GM23338 (cell line): Measurements from ENCODE around the gene ZNF808. TPM values are rescaled to one million over a fixed set of nuclear protein-coding genes. Genes with fewer than 3 reads are reported as not detected.
A peak's percentile ranks its signal among the peaks of the same experiment; 100 is the strongest.
"Not testable (repeated sequence)": the region's sequence is repeated elsewhere in the genome, so short reads cannot be mapped to it uniquely, and the experiment has no call there.

Experiments used
- ATAC-seq: fragments of 200-7000 bp; cut with Tn5 transposase; 3 replicates; pipeline ENCODE4 v1.9.1; 2020
- DNase-seq: peaks from one replicate; pipeline ENCODE4 v3.0.0-alpha.2; 2015; ENCODE audit warnings: low spot score
- H2AFZ ChIP-seq: fragments of 200-600 bp; sonication (generic); 2 replicates; pipeline ENCODE4 v1.8.0; 2016; ENCODE audit warnings: antibody characterized with exemption, mild to moderate bottlenecking, moderate library complexity
- H3F3A ChIP-seq: fragments of 200-600 bp; sonication (generic); replicated peaks from 2 replicates; pipeline ENCODE4 v1.8.0; 2017; ENCODE audit warnings: antibody characterized with exemption, mixed run types, low read depth
- H3K27ac ChIP-seq: fragments of 200-600 bp; sonication (generic); 2 replicates; pipeline ENCODE4 v1.6.1; 2016; ENCODE audit warnings: low read depth
- H3K27me3 ChIP-seq: fragments of 200-600 bp; sonication (generic); 2 replicates; pipeline ENCODE4 v1.8.0; 2016; ENCODE audit warnings: mild to moderate bottlenecking, mixed run types, moderate library complexity; ENCODE audit not compliant: insufficient read depth
- H3K36me3 ChIP-seq: fragments of 200-600 bp; sonication (generic); 2 replicates; pipeline ENCODE4 v1.8.0; 2016; ENCODE audit warnings: mild to moderate bottlenecking; ENCODE audit not compliant: insufficient read depth
- H3K4me1 ChIP-seq: fragments of 200-600 bp; sonication (generic); 2 replicates; pipeline ENCODE4 v1.8.0; 2016; ENCODE audit warnings: mild to moderate bottlenecking, moderate library complexity; ENCODE audit not compliant: insufficient read depth
- H3K4me2 ChIP-seq: fragments of 200-600 bp; sonication (generic); 2 replicates; pipeline ENCODE4 v1.7.1; 2017; ENCODE audit warnings: mixed run types
- H3K4me3 ChIP-seq: fragments of 200-600 bp; sonication (generic); 2 replicates; pipeline ENCODE4 v1.6.1; 2016; ENCODE audit warnings: mixed run types
- H3K79me2 ChIP-seq: fragments of 200-600 bp; sonication (generic); replicated peaks from 2 replicates; pipeline ENCODE4 v1.8.0; 2017; ENCODE audit warnings: mild to moderate bottlenecking; ENCODE audit not compliant: insufficient read depth
- H3K9me2 ChIP-seq: fragments of 200-600 bp; sonication (generic); 2 replicates; pipeline ENCODE4 v1.8.0; 2017; ENCODE audit not compliant: insufficient read depth
- H4K20me1 ChIP-seq: fragments of 200-600 bp; sonication (generic); replicated peaks from 2 replicates; pipeline ENCODE4 v1.8.0; 2017; ENCODE audit warnings: mild to moderate bottlenecking; ENCODE audit not compliant: insufficient read depth
- H3K27ac Mint-ChIP-seq: 2 replicates; pipeline ENCODE4 v1.8.0; 2020; ENCODE audit warnings: inconsistent platforms, mild to moderate bottlenecking, moderate library complexity, mixed read lengths
- H3K27me3 Mint-ChIP-seq: 3 replicates; pipeline ENCODE4 v1.8.0; 2022; ENCODE audit warnings: low read depth, mild to moderate bottlenecking, moderate library complexity, mixed read lengths, inconsistent platforms; ENCODE audit not compliant: insufficient read depth, poor library complexity
- H3K36me3 Mint-ChIP-seq: 3 replicates; pipeline ENCODE4 v1.8.0; 2021; ENCODE audit warnings: low read depth, mild to moderate bottlenecking, inconsistent platforms, moderate library complexity, mixed read lengths
- H3K4me1 Mint-ChIP-seq: 3 replicates; pipeline ENCODE4 v1.8.0; 2020; ENCODE audit warnings: mild to moderate bottlenecking, inconsistent platforms, mixed read lengths
- H3K4me3 Mint-ChIP-seq: 3 replicates; pipeline ENCODE4 v1.8.0; 2021; ENCODE audit warnings: moderate library complexity, mild to moderate bottlenecking, inconsistent platforms, mixed read lengths
- H3K9me3 Mint-ChIP-seq: 3 replicates; pipeline ENCODE4 v1.8.0; 2020; ENCODE audit warnings: moderate library complexity, mild to moderate bottlenecking, inconsistent platforms, mixed read lengths
- CREB1 ChIP-seq: fragments of 250-450 bp; sonication (Bioruptor Pico); IDR thresholded peaks from 2 replicates; pipeline ENCODE4 v1.5.0; 2020; ENCODE audit warnings: low read depth, mild to moderate bottlenecking, moderate library complexity
- EZH2phosphoT487 ChIP-seq: fragments of 200-600 bp; sonication (generic); IDR thresholded peaks from one replicate; pipeline ENCODE4 v1.8.1; 2018; ENCODE audit warnings: antibody characterized with exemption; ENCODE audit not compliant: unreplicated experiment
- JUNB ChIP-seq: IDR thresholded peaks from one replicate; pipeline ENCODE4 v1.6.1; 2016; ENCODE audit warnings: antibody characterized with exemption; ENCODE audit not compliant: unreplicated experiment
- NANOG ChIP-seq: IDR thresholded peaks from 2 replicates; pipeline ENCODE4 v1.6.1; 2016; ENCODE audit warnings: antibody characterized with exemption, borderline replicate concordance
- POLR2AphosphoS5 ChIP-seq: IDR thresholded peaks from 2 replicates; pipeline ENCODE4 v1.6.1; 2016; ENCODE audit warnings: antibody characterized with exemption, low read depth
- STAT1 ChIP-seq: IDR thresholded peaks from one replicate; pipeline ENCODE4 v1.6.1; 2016; ENCODE audit warnings: antibody characterized with exemption; ENCODE audit not compliant: unreplicated experiment
- ZNF331 ChIP-seq: fragments of 250-450 bp; sonication (Bioruptor Pico); IDR thresholded peaks from 2 replicates; pipeline ENCODE4 v1.5.0; 2020; ENCODE audit warnings: low read depth, mild to moderate bottlenecking, moderate library complexity
- long read RNA-seq: library from polyadenylated mRNA; unstranded; transcript quantifications from one replicate; pipeline ENCODE4 v2.0.0, GENCODE V29; 2020; ENCODE audit not compliant: unreplicated experiment
- polyA plus RNA-seq: library from polyadenylated mRNA; unstranded; fragments of >200 nt; fragmentation: Nextera tagmentation; extraction: Ambion mirVana; gene quantifications from 2 replicates; pipeline ENCODE4 v1.2.1, GENCODE V29; 2016
- total RNA-seq: library from RNA; depleted of rRNA; stranded (reverse); fragments of >200 nt; shearing (Covaris generic); gene quantifications from 2 replicates; pipeline ENCODE4 v1.2.3, GENCODE V29; 2014; rRNA removed
- TF ChIP-seq, protein P1 (sequence below): IDR thresholded peaks from 2 replicates; pipeline ENCODE4 v1.6.1; 2016; ENCODE audit warnings: antibody characterized with exemption
- TF ChIP-seq, protein P2 (sequence below), 2 experiments: fragments of 200-600 bp in 1 of 2; sonication (generic) in 1 of 2; conservative IDR thresholded peaks; 2 replicates each; pipeline versions ENCODE4 v1.5.1 to v1.6.1; 2016 to 2017; ENCODE audit warnings: antibody characterized with exemption in 2 of 2, low read depth in 2 of 2, mild to moderate bottlenecking in 2 of 2, moderate library complexity in 1 of 2

ZNF808 gene
- total RNA-seq (27.1 and 32.1 TPM in 2 replicates), polyA plus RNA-seq (7.0 and 10.5 TPM in 2 replicates)
- long read RNA-seq, result 0 reads

DNA sequence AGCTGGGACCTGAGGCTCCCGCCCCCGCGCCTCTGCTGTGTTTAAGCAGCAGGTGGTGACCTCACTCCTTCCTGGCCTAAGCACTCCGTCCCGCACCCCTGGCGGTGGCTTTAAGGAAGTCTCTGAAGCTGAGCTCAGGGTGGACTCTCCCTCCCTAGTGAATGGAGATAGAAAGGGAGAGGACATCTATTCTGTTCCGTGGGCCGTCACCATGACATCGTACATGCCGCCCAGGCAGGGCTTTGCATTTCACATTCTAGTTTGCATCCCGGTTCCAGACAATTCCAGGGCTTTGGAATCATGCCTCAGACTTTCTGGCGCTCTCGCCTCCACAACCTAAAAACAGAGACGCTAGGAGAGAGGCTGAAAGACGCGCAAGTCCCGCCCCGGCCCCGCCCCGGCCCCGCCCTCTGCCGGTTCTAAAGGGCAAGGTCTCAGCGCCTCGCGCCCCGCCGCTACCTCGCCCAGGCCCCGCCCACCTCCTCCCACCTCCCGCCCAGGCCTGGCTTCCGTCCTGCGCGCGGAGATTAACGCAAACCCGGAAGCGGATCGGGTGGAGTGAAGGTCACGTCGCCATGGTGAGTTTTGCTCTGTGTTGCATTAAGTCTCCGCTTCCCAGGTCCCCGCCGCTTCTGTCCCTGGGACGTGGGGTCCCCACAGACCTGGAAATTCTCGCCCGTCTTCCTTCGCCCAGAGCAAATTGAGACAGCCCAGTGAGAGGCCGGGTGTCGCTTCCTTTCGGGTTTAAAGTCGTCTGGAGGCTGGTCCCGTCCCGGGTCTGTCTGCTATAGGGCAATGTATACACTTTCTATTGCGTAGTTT is at the start of gene ZNF808:
ZNF808 (plus strand) TSS at position 535 of the 822 bp plus-strand sequence. CDS start 15,617 bp downstream, outside the sequence.
- ATAC-seq, result peak; percentile 91
- H3K27me3 Mint-ChIP-seq, result peaks cover 11% of the 10 kb centered on the region

DNA sequence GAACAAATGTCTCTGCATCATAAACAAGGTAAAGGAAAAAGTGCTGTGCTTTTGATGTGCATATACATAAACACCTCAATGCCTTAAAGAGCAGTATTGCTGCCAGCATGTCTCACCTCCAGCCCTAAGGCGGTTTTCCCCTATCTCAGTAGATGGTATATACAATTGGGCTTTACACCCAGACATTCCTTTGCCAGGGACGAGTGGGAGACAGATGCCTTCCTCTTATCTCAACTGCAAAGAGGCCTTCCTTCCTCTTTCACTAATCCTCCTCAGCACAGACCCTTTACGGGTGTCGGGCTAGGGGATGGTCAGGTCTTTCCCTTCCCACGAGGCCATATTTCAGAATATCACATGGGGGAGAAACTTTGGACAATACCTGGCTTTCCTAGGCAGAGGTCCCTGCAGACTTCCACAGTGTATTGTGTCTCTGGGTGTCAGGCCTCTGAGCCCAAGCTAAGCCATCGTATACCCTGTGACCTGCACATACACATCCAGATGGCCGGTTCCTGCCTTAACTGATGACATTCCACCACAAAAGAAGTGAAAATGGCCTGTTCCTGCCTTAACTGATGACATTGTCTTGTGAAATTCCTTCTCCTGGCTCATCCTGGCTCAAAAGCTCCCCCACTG is 43.2 kb upstream of the ZNF808 start:
- not testable (repeated sequence) for ATAC-seq, H3K9me2 ChIP-seq, H3K27ac Mint-ChIP-seq, H3K4me3 ChIP-seq, H3K36me3 ChIP-seq, H3K79me2 ChIP-seq, H4K20me1 ChIP-seq, H3K4me3 Mint-ChIP-seq, H2AFZ ChIP-seq, H3K27me3 ChIP-seq
- Mint-ChIP-seq H3K27me3 (peaks cover 12% of the 10 kb centered on the region), H3K4me1 (peaks cover 18% of the 10 kb centered on the region), H3K9me3 (peaks cover 76% of the 10 kb centered on the region), H3K36me3 (peaks cover 22% of the 10 kb centered on the region)
- peaks cover 34% of the 10 kb centered on the region for H3K4me1 ChIP-seq
- H3K4me2 ChIP-seq, result 0 out of 2 replicates have a peak overlapping the region, but pooled peaks have one; percentile 62
- DNase-seq, result peak; percentile 24
- peaks cover 13% of the 10 kb centered on the region; the same call in 1 of the 2 replicates for H3F3A ChIP-seq
- peak overlapping the region; percentile 100 for H3K27ac ChIP-seq

More for the DNA sequence above, at the start of gene ZNF808:
- peaks cover 4% of the 10 kb centered on the region for H3F3A ChIP-seq
- H3K27me3 ChIP-seq, result no peaks in the 10 kb centered on the region
- H3K36me3 ChIP-seq, result no peaks in the 10 kb centered on the region
- peak; percentile 98 for DNase-seq
- no peaks in the 10 kb centered on the region; the same call in 1 of the 2 replicates for H4K20me1 ChIP-seq
- H3K79me2 ChIP-seq, result peaks cover 14% of the 10 kb centered on the region; the same call in 1 of the 2 replicates
- H3K27ac ChIP-seq, result peak within 1 kb of the TSS; percentile 92
- Mint-ChIP-seq H3K36me3 (no peaks in the 10 kb centered on the region; the same call in 2 of the 3 replicates), H3K27ac (peak within 1 kb of the TSS; percentile 91), H3K4me1 (peaks cover 8% of the 10 kb centered on the region), H3K9me3 (no peaks in the 10 kb centered on the region; the same call in 1 of the 3 replicates), H3K4me3 (peak within 1 kb of the TSS; percentile 97)
- TF ChIP-seq ZNF331 (CRISPR knock-in tag) (no peak), JUNB (no peak), POLR2AphosphoS5 (peak; percentile 68), STAT1 (no peak), NANOG (no peak), CREB1 (CRISPR knock-in tag) (peak; percentile 49; the same call in 1 of the 2 replicates), EZH2phosphoT487 (no peak)
- TF ChIP-seq, protein P1, sequence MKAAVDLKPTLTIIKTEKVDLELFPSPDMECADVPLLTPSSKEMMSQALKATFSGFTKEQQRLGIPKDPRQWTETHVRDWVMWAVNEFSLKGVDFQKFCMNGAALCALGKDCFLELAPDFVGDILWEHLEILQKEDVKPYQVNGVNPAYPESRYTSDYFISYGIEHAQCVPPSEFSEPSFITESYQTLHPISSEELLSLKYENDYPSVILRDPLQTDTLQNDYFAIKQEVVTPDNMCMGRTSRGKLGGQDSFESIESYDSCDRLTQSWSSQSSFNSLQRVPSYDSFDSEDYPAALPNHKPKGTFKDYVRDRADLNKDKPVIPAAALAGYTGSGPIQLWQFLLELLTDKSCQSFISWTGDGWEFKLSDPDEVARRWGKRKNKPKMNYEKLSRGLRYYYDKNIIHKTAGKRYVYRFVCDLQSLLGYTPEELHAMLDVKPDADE, result no peak
- TF ChIP-seq, protein P2, sequence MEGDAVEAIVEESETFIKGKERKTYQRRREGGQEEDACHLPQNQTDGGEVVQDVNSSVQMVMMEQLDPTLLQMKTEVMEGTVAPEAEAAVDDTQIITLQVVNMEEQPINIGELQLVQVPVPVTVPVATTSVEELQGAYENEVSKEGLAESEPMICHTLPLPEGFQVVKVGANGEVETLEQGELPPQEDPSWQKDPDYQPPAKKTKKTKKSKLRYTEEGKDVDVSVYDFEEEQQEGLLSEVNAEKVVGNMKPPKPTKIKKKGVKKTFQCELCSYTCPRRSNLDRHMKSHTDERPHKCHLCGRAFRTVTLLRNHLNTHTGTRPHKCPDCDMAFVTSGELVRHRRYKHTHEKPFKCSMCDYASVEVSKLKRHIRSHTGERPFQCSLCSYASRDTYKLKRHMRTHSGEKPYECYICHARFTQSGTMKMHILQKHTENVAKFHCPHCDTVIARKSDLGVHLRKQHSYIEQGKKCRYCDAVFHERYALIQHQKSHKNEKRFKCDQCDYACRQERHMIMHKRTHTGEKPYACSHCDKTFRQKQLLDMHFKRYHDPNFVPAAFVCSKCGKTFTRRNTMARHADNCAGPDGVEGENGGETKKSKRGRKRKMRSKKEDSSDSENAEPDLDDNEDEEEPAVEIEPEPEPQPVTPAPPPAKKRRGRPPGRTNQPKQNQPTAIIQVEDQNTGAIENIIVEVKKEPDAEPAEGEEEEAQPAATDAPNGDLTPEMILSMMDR (conservative IDR thresholded peaks at IDR 0.05; ENCODE audit: low read depth in 2 of 2), result peak; percentile 62 to 69
- H3K4me2 ChIP-seq, result peak within 1 kb of the TSS; percentile 93
- no peaks in the 10 kb centered on the region for H3K9me2 ChIP-seq
- H2AFZ ChIP-seq, result peak within 1 kb of the TSS; percentile 89
- H3K4me1 ChIP-seq, result peaks cover 6% of the 10 kb centered on the region
- H3K4me3 ChIP-seq, result peak within 1 kb of the TSS; percentile 99
